CD4-positive, alpha-beta T cell treated with Interleukin-12 subunit alpha and Interleukin-12 subunit beta, for 1 hour (primary cell): Measurements from ENCODE around the gene ASCC1.
"Not testable (repeated sequence)": the region's sequence is repeated elsewhere in the genome, so short reads cannot be mapped to it uniquely, and the experiment has no call there.

Experiments
- DNase-seq: peaks from one replicate; pipeline ENCODE4 v3.0.0-alpha.2; 2020

ASCC1 gene

GRCh38 chr10:72215611-72216549, at the start of gene ASCC1, which contains the start of gene ANAPC16:
ASCC1 (minus strand) TSS chr10:72216276; CDS start chr10:72213298, 2,978 bp downstream.
ANAPC16 (plus strand) TSS chr10:72216012; CDS start chr10:72223915, 7,903 bp downstream.
- DNase-seq, result peak; percentile 94

GRCh38 chr10:72265508-72265907, 49.4 kb upstream of the ASCC1 start:
- DNase-seq, result no peak

- no peak for DNase-seq
These were observed 48.5 kb upstream of the ASCC1 start for GRCh38 chr10:72264536-72264935.

GRCh38 chr10:72263613-72264241, 47.7 kb upstream of the ASCC1 start:
- DNase-seq, result peak; percentile 61

- peak; percentile 33 for DNase-seq
These were observed 45.8 kb upstream of the ASCC1 start for GRCh38 chr10:72261784-72262404.

- peak; percentile 50 for DNase-seq
These were observed 45.1 kb upstream of the ASCC1 start for GRCh38 chr10:72260976-72261783.

- peak; percentile 89 for DNase-seq
These were observed 44.3 kb upstream of the ASCC1 start for GRCh38 chr10:72260239-72260975.

- DNase-seq, result no peak
These were observed 43.6 kb upstream of the ASCC1 start for GRCh38 chr10:72259491-72260238.

- DNase-seq, result no peak
These were observed 42.5 kb upstream of the ASCC1 start for GRCh38 chr10:72258617-72259016.

GRCh38 chr10:72257051-72257892, 41.2 kb upstream of the ASCC1 start:
- peak; percentile 25 for DNase-seq

GRCh38 chr10:72255977-72256729, 40.1 kb upstream of the ASCC1 start:
- DNase-seq, result no peak

- DNase-seq, result peak; percentile 42
These were observed 38.9 kb upstream of the ASCC1 start for GRCh38 chr10:72254813-72255568.

GRCh38 chr10:72253578-72253977, 37.5 kb upstream of the ASCC1 start:
- DNase-seq, result no peak

GRCh38 chr10:72252972-72253371, 36.9 kb upstream of the ASCC1 start:
- DNase-seq, result no peak

GRCh38 chr10:72251635-72252034, 35.6 kb upstream of the ASCC1 start:
- DNase-seq, result no peak

- DNase-seq, result no peak
These were observed 34.6 kb upstream of the ASCC1 start for GRCh38 chr10:72250666-72251065.

- not testable (repeated sequence) for DNase-seq
These were observed 33.2 kb upstream of the ASCC1 start for GRCh38 chr10:72249176-72249862.
